ENCODE measurements around the gene C16orf95.

The C16orf95 gene

DNA sequence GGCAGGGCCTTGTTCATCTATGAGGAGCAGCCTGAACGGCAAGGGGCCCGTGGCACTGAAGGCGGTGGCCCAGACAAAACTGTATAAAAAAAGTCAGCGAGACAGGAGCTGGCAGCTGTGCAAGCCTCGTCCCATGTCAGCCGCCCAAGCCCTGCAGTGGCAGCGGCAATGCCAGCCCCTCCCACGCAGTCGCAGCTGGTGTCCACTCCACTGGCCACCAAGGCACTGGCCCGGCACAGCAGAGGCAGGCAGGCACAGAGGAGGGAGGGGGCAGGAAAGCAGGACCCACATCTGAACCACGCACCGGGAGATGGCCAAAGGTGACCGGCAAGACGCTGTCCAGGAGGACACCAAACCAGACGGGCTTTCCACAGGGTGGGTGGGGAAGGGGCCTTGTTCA is 15.9 kb upstream of the C16orf95 start:
- no peak for DNase-seq (ENCODE audit: low read depth)
- TF ChIP-seq, protein P1, sequence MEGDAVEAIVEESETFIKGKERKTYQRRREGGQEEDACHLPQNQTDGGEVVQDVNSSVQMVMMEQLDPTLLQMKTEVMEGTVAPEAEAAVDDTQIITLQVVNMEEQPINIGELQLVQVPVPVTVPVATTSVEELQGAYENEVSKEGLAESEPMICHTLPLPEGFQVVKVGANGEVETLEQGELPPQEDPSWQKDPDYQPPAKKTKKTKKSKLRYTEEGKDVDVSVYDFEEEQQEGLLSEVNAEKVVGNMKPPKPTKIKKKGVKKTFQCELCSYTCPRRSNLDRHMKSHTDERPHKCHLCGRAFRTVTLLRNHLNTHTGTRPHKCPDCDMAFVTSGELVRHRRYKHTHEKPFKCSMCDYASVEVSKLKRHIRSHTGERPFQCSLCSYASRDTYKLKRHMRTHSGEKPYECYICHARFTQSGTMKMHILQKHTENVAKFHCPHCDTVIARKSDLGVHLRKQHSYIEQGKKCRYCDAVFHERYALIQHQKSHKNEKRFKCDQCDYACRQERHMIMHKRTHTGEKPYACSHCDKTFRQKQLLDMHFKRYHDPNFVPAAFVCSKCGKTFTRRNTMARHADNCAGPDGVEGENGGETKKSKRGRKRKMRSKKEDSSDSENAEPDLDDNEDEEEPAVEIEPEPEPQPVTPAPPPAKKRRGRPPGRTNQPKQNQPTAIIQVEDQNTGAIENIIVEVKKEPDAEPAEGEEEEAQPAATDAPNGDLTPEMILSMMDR (conservative IDR thresholded peaks at IDR 0.05; ENCODE audit: control insufficient read depth, insufficient read depth, low read depth, low read length) = no peak
- no peak overlapping the region for H3K4me3 ChIP-seq (ENCODE audit: control insufficient read depth, low read depth, low read length)

DNA sequence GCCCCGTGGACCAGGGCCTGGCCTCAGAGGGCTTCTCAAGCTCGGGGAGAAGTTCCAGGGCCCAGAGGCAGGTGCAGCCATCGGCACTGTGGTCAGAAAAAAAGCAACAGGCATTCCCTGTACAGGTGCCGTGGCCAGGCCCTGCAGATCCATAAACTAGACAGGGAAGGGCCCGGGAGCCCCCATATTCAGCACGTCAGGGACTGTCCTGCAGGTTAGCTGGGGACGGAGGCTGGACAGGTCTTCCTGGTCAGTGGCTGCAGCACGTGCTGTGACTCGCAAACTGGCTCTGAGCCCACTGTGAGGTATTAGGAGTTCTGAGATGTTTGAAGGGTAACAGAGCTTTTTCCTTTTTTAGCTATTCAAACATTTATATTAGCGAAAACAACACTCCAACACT is 15.0 kb upstream of the C16orf95 start:
- DNase-seq (ENCODE audit: low read depth) = peak; percentile 41
- TF ChIP-seq, protein P1 (conservative IDR thresholded peaks at IDR 0.05; ENCODE audit: control insufficient read depth, insufficient read depth, low read depth, low read length) = no peak
- no peak overlapping the region for H3K4me3 ChIP-seq (ENCODE audit: control insufficient read depth, low read depth, low read length)

DNA sequence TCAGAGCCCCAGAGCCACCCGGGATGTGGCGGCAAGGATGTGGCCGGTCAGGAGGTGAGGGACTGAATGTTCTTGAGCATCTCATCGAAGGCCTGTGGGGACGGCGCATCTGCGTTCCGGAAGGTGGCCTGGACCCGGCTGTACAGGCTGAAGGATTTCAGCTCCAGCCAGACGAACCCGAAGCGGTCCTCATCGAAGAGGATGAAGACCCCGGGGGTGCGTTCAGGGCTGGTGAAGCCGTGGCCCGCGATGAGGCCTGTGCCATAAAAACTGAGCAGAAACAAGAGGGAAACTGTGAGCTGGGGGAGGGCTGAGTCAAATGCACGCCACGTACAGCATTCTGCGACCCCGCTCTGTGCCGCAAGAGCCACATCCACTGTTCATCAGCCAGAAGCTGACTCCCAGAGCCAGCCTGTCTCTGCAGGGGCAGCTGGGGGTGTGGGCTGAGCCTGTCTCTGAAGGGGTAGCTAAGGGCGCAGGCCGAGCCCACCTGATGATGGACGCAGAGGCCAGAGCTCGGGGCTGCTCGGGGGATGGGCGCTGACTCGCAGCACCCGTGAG is 14.1 kb upstream of the C16orf95 start:
- no peak for DNase-seq (ENCODE audit: low read depth)

DNA sequence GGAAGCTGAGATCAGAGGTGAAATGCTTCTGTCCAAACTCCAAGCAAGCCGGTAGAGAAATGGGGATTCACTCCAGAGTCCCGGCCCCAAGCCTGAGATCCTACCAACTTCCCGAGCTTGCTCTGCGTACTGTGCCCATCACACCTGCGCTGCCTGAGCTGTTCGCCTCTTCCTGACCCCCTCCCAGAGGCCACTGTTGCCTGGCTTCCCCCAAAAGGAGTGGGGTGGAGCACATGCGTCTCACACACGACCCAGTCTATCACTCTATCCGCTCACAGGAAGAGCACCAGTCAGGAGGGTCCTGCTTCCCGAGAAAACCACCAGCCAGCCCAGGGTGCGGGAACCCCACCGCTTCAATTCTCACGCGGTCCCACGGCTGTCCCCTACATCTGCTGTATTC is 13.5 kb upstream of the C16orf95 start:
- no peak overlapping the region for H3K4me3 ChIP-seq (ENCODE audit: control insufficient read depth, low read depth, low read length)
- no peak for DNase-seq (ENCODE audit: low read depth)
- TF ChIP-seq, protein P1 (conservative IDR thresholded peaks at IDR 0.05; ENCODE audit: control insufficient read depth, insufficient read depth, low read depth, low read length) = no peak

More for the DNA sequence above, 14.1 kb upstream of the C16orf95 start:
- H3K4me3 ChIP-seq (ENCODE audit: control insufficient read depth, low read depth, low read length) = no peak overlapping the region
- TF ChIP-seq, protein P1 (conservative IDR thresholded peaks at IDR 0.05; ENCODE audit: control insufficient read depth, insufficient read depth, low read depth, low read length) = no peak

DNA sequence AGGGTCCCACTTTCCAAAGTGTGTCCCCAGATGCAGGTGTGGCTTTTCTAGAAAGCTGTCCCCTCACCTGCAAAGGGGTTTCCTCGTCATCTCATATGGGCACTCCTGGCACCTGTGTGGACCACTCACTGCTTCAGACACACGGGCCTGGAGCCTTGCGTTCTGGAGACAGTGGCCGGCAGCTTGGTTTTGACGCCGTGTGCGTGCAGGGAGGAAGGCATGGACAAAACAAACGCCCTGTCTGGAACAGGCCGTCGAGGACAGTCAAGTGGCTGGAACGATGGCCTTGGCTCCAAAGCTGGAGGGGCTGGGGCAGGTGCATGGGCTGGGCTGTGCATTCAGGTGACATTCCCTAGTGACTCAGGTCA is 13.0 kb upstream of the C16orf95 start:
- TF ChIP-seq, protein P1 (conservative IDR thresholded peaks at IDR 0.05; ENCODE audit: control insufficient read depth, insufficient read depth, low read depth, low read length) = no peak
- H3K4me3 ChIP-seq (ENCODE audit: control insufficient read depth, low read depth, low read length) = no peak overlapping the region
- DNase-seq (ENCODE audit: low read depth) = no peak

DNA sequence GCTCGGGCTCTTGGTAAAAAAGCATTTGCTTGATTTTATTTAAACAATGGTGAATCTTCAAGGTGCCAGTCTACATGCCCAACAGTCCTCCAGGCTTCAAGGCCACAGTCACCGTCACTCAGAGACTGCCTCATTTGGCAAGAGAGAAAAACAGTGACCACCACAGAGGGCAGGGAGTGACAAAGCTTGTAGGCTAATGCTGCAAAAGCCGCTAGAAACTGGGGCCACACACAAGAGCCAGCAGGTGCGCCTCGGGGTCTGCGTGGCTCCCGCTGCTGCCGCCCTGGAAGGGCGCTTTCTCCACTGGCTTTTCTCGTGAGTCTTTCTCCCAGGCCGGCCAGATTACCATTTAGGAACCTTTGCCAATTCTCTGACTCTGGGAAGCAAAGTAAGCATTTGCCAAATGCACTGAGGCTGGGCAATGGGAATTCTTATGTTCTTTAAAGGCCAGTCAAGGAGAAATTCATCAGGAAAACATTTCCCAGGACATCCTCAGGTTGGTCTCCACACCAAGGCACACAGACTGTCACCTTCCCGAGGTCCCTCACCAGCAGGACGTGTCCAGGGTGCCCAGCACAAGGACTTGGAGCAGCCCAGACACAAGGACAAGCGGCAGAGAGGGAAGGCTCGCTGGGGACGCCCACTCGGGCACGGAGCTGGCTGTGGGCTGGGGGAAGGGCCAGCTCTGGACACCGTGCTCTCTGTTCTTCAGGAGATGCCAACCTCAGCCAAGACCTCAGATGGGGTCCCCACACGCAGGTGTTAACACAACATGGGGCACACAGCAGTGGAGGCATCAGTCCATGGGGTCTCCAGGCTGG is 12.5 kb upstream of the C16orf95 start:
- H3K4me3 ChIP-seq (ENCODE audit: control insufficient read depth, low read depth, low read length) = no peak overlapping the region
- TF ChIP-seq, protein P1 (conservative IDR thresholded peaks at IDR 0.05; ENCODE audit: control insufficient read depth, insufficient read depth, low read depth, low read length) = no peak
- DNase-seq (ENCODE audit: low read depth) = no peak
